MM.1S (cell line): Measurements from ENCODE around the gene ZDHHC7.

Experiments used
- DNase-seq: peaks from one replicate; pipeline ENCODE4 v3.0.0-alpha.2; 2015
- H2AFZ ChIP-seq: fragments of 300-600 bp; sonication (generic); 2 replicates; pipeline ENCODE4 v1.6.0; 2016; ENCODE audit warnings: antibody characterized with exemption, low read length
- H3F3A ChIP-seq: fragments of 300-600 bp; sonication (generic); 2 replicates; pipeline ENCODE4 v1.6.1; 2016; ENCODE audit warnings: mild to moderate bottlenecking, antibody characterized with exemption, low read length, moderate library complexity, mixed read lengths; ENCODE audit not compliant: insufficient read depth
- H3K27ac ChIP-seq: fragments of 300-600 bp; sonication (generic); 2 replicates; pipeline ENCODE4 v1.5.1; 2016; ENCODE audit warnings: mild to moderate bottlenecking, low read length
- H3K27me3 ChIP-seq: fragments of 300-600 bp; sonication (generic); replicated peaks from 2 replicates; pipeline ENCODE4 v1.6.0; 2016; ENCODE audit warnings: low read length; ENCODE audit not compliant: insufficient read depth
- H3K36me3 ChIP-seq: fragments of 300-600 bp; sonication (generic); replicated peaks from 2 replicates; pipeline ENCODE4 v1.6.1; 2016; ENCODE audit warnings: mild to moderate bottlenecking, low read length, mixed read lengths; ENCODE audit not compliant: insufficient read depth
- H3K4me1 ChIP-seq: fragments of 300-600 bp; sonication (generic); 2 replicates; pipeline ENCODE4 v1.6.1; 2016; ENCODE audit warnings: low read length, mixed read lengths
- H3K4me2 ChIP-seq: fragments of 300-600 bp; sonication (generic); 2 replicates; pipeline ENCODE4 v1.6.0; 2016; ENCODE audit warnings: low read depth, low read length
- H3K4me3 ChIP-seq: fragments of 300-600 bp; sonication (generic); 2 replicates; pipeline ENCODE4 v1.5.1; 2016; ENCODE audit warnings: low read length, mixed read lengths
- H3K79me2 ChIP-seq: fragments of 300-600 bp; sonication (generic); 2 replicates; pipeline ENCODE4 v1.6.1; 2016; ENCODE audit warnings: mixed run types, low read length, mixed read lengths
- H3K9ac ChIP-seq: fragments of 300-600 bp; sonication (generic); 2 replicates; pipeline ENCODE4 v1.6.1; 2016; ENCODE audit warnings: low read length, mixed read lengths
- H3K9me2 ChIP-seq: fragments of 300-600 bp; sonication (generic); replicated peaks from 2 replicates; pipeline ENCODE4 v1.6.1; 2016; ENCODE audit warnings: mild to moderate bottlenecking, low read length, mixed read lengths; ENCODE audit not compliant: insufficient read depth
- H3K9me3 ChIP-seq: fragments of 300-600 bp; sonication (generic); replicated peaks from 2 replicates; pipeline ENCODE4 v1.6.1; 2016; ENCODE audit warnings: mild to moderate bottlenecking, low read length, mixed read lengths; ENCODE audit not compliant: insufficient read depth
- H4K20me1 ChIP-seq: fragments of 300-600 bp; sonication (generic); 2 replicates; pipeline ENCODE4 v1.6.1; 2016; ENCODE audit warnings: mild to moderate bottlenecking, low read length, moderate library complexity, mixed read lengths; ENCODE audit not compliant: insufficient read depth
- EZH2 ChIP-seq: fragments of 300-600 bp; sonication (generic); optimal IDR thresholded peaks from 2 replicates; pipeline ENCODE3; 2017; ENCODE audit warnings: low read depth, mild to moderate bottlenecking, antibody characterized with exemption, low read length, mixed read lengths
- EZH2phosphoT487 ChIP-seq: fragments of 300-600 bp; sonication (generic); IDR thresholded peaks from 2 replicates; pipeline ENCODE4 v1.6.1; 2018; ENCODE audit warnings: antibody characterized with exemption, low read length
- TF ChIP-seq, protein P1 (sequence below): fragments of 300-600 bp; sonication (generic); IDR thresholded peaks from 2 replicates; pipeline ENCODE4 v1.5.1; 2016; ENCODE audit warnings: antibody characterized with exemption, low read length, mixed read lengths

The ZDHHC7 gene

GRCh38 chr16:85003076-85003475 is 8.3 kb downstream of the ZDHHC7 start:
- Histone ChIP-seq H3K79me2 (peaks cover 45% of the 10 kb centered on the region), H3F3A (no peaks in the 10 kb centered on the region), H3K4me3 (no peak overlapping the region), H3K9me2 (no peaks in the 10 kb centered on the region), H3K9me3 (no peaks in the 10 kb centered on the region), H3K9ac (no peak overlapping the region), H3K4me2 (no peak overlapping the region), H3K27me3 (no peaks in the 10 kb centered on the region), H3K27ac (no peak overlapping the region), H3K36me3 (no peaks in the 10 kb centered on the region), H4K20me1 (no peaks in the 10 kb centered on the region), H2AFZ (no peak overlapping the region), H3K4me1 (no peaks in the 10 kb centered on the region)
- no peak for DNase-seq
- TF ChIP-seq EZH2 = no peak
- TF ChIP-seq EZH2phosphoT487 = no peak
- TF ChIP-seq, protein P1, sequence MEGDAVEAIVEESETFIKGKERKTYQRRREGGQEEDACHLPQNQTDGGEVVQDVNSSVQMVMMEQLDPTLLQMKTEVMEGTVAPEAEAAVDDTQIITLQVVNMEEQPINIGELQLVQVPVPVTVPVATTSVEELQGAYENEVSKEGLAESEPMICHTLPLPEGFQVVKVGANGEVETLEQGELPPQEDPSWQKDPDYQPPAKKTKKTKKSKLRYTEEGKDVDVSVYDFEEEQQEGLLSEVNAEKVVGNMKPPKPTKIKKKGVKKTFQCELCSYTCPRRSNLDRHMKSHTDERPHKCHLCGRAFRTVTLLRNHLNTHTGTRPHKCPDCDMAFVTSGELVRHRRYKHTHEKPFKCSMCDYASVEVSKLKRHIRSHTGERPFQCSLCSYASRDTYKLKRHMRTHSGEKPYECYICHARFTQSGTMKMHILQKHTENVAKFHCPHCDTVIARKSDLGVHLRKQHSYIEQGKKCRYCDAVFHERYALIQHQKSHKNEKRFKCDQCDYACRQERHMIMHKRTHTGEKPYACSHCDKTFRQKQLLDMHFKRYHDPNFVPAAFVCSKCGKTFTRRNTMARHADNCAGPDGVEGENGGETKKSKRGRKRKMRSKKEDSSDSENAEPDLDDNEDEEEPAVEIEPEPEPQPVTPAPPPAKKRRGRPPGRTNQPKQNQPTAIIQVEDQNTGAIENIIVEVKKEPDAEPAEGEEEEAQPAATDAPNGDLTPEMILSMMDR = no peak

DNA sequence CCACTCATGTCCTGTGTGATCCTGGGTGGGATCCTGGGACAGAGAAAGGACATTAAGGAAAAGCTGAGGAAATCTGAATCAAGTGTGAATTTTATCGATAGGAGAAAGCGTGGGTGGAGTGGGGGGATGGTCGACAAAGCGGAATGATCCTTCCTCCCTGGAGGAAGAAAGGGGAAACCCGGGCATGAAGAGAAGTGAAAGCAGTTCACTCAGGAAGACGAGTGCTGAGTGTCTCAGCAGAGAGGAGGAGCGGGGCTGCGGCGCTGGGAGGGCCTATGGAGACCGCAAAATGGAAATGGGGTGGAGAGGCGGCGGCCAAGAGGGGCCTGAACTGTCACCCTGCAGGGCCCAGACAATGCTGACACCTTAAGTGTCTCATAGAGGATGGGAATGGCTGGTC is 8.7 kb downstream of the ZDHHC7 start:
- Histone ChIP-seq H3K27me3 (no peaks in the 10 kb centered on the region), H2AFZ (no peak overlapping the region), H3F3A (no peaks in the 10 kb centered on the region), H3K9me2 (no peaks in the 10 kb centered on the region), H3K9ac (no peak overlapping the region), H3K9me3 (no peaks in the 10 kb centered on the region), H3K4me1 (no peaks in the 10 kb centered on the region), H3K27ac (no peak overlapping the region), H3K79me2 (peaks cover 45% of the 10 kb centered on the region), H3K4me2 (no peak overlapping the region), H3K4me3 (no peak overlapping the region), H3K36me3 (no peaks in the 10 kb centered on the region), H4K20me1 (no peaks in the 10 kb centered on the region)
- no peak for DNase-seq
- no peak for TF ChIP-seq EZH2
- TF ChIP-seq, protein P1 = no peak
- no peak for TF ChIP-seq EZH2phosphoT487

DNA sequence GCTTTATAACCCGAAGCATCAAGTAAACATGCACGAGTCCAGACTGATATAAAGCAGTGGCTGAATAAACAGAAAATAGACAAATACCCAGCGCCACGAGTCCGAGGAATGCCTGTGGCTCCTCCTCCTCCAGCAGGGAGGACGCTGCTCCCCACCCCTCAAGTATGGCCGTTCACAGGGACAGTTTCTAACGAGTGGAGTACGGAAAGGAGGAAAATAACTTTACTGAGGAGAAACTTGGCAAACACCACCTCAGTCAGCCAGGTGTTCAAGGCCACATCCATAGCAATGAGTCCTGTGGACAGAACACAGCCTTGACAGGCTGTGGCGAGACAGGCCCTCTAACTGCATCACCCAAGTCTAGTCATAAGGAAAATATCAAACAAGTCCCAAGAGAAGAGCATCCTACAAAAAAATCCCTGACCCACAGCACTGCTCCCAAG is 9.2 kb downstream of the ZDHHC7 start:
- Histone ChIP-seq H3K9me3 (no peaks in the 10 kb centered on the region), H3K9ac (no peak overlapping the region), H3K27ac (no peak overlapping the region), H3K27me3 (no peaks in the 10 kb centered on the region), H3K4me1 (no peaks in the 10 kb centered on the region), H3K79me2 (peaks cover 45% of the 10 kb centered on the region), H3F3A (no peaks in the 10 kb centered on the region), H3K36me3 (no peaks in the 10 kb centered on the region), H3K9me2 (no peaks in the 10 kb centered on the region), H4K20me1 (no peaks in the 10 kb centered on the region), H2AFZ (no peak overlapping the region), H3K4me2 (no peak overlapping the region), H3K4me3 (no peak overlapping the region)
- no peak for DNase-seq
- no peak for TF ChIP-seq EZH2phosphoT487
- TF ChIP-seq, protein P1 = no peak
- TF ChIP-seq EZH2 = no peak
